ENCODE measurements around the gene CDK2AP2. TPM values are rescaled to one million over a fixed set of nuclear protein-coding genes. Genes with fewer than 3 reads are reported as not detected.

Gene CDK2AP2
- total and polyA plus RNA-seq, 10 of the 15 experiments (the other 5 are each of a cell fraction or from before 2014, with no cell fraction given), result 8.0 to 177 (median 40.9) TPM

DNA sequence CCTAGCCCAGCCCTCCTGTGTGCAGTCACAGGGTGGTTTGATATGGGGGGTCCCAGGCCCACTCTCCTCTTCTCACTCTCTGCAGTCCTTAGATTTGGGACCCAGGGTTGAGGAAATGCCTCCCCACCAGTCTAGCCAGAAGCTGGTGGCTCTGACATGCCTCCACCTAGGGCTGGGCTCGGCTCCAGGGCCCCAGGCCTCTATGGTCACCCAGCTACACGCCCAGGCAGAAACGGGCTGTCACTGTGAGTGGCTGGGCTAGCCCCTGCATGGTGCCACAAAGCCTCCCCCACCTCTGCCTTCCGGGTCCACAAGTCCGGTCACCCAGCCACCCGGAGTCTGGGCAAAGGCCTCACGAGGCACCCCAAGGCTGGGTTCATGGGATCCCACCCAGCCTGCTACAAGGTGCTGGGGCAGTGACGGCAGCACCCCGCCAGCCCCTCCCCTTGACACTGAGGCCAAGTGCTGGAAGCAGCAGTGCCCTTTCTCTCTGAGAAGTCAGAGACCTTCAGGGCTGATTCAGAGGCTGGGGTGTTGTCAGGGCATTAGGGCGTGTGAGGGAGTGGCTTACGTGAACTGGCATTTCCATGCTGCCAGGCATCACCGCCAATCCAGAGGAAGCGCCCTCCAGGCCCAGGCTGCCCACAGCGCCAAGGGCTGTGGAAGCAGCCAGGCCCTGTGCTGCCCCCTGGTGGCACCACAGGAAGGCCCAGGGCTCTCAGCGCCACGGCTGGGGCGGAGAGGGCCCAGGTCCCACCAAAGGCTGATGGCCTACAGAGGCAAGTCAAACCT is 2.2 kb downstream of the CDK2AP2 start (continued):
- TF ChIP-seq, protein P1, sequence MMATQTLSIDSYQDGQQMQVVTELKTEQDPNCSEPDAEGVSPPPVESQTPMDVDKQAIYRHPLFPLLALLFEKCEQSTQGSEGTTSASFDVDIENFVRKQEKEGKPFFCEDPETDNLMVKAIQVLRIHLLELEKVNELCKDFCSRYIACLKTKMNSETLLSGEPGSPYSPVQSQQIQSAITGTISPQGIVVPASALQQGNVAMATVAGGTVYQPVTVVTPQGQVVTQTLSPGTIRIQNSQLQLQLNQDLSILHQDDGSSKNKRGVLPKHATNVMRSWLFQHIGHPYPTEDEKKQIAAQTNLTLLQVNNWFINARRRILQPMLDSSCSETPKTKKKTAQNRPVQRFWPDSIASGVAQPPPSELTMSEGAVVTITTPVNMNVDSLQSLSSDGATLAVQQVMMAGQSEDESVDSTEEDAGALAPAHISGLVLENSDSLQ (IDR thresholded peaks at IDR 0.05), result peak; percentile 57
- TF ChIP-seq BACH1 (IDR thresholded peaks at IDR 0.05; ENCODE audit: borderline replicate concordance) (no peak), SMC3 (IDR thresholded peaks at IDR 0.05; ENCODE audit: borderline replicate concordance, low read length) (peak; percentile 92), TARDBP (IDR thresholded peaks at IDR 0.05; ENCODE audit: borderline replicate concordance) (0 out of 2 replicates have a peak, but pooled peaks have one; percentile 69), EGR1 (IDR thresholded peaks at IDR 0.05; ENCODE audit: borderline replicate concordance in 1 of 2, low read depth in 2 of 2, low read length in 2 of 2) (peak in 1 of 2 experiments; percentile 34; a peak in 1 of 3 replicates), RFX5 (IDR thresholded peaks at IDR 0.05; ENCODE audit: low read depth, low read length) (peak; percentile 62; the same call in 1 of the 2 replicates), TCF12 (IDR thresholded peaks at IDR 0.05; ENCODE audit: low read depth, low read length) (no peak), SRF (IDR thresholded peaks at IDR 0.05; ENCODE audit: low read depth in 2 of 2, low read length in 2 of 2) (peak in 1 of 2 experiments; percentile 45; a peak in 1 of 4 replicates), NR2F1 (conservative IDR thresholded peaks at IDR 0.05) (peak; percentile 88), YY1 (IDR thresholded peaks at IDR 0.05; ENCODE audit: low read depth, low read length) (peak; percentile 82), RUNX3 (IDR thresholded peaks at IDR 0.05; ENCODE audit: low read length) (peak; percentile 37; the same call in 1 of the 2 replicates), FOS (IDR thresholded peaks at IDR 0.05; ENCODE audit: borderline replicate concordance, extremely low read depth, insufficient read length) (no peak), RB1 (IDR thresholded peaks at IDR 0.05; ENCODE audit: borderline replicate concordance) (peak; percentile 87; the same call in 1 of the 2 replicates), ZNF207 (IDR thresholded peaks at IDR 0.05; ENCODE audit: borderline replicate concordance) (peak; percentile 83), GABPA (IDR thresholded peaks at IDR 0.05; ENCODE audit: low read depth) (no peak), ESRRA (IDR thresholded peaks at IDR 0.05; ENCODE audit: low read length) (0 out of 2 replicates have a peak, but pooled peaks have one; percentile 43), LARP7 (IDR thresholded peaks at IDR 0.05) (peak; percentile 74; the same call in 1 of the 2 replicates)
- TF ChIP-seq, protein P2, sequence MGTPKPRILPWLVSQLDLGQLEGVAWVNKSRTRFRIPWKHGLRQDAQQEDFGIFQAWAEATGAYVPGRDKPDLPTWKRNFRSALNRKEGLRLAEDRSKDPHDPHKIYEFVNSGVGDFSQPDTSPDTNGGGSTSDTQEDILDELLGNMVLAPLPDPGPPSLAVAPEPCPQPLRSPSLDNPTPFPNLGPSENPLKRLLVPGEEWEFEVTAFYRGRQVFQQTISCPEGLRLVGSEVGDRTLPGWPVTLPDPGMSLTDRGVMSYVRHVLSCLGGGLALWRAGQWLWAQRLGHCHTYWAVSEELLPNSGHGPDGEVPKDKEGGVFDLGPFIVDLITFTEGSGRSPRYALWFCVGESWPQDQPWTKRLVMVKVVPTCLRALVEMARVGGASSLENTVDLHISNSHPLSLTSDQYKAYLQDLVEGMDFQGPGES (IDR thresholded peaks at IDR 0.05), result no peak
- TF ChIP-seq, protein P3, sequence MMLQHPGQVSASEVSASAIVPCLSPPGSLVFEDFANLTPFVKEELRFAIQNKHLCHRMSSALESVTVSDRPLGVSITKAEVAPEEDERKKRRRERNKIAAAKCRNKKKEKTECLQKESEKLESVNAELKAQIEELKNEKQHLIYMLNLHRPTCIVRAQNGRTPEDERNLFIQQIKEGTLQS (IDR thresholded peaks at IDR 0.05; ENCODE audit: borderline replicate concordance, extremely low read depth, low read depth, low read length), result no peak

All from GM12878 (cell line).